HG03354 (cell line): ENCODE results near the gene ZNF557.
"Not testable (repeated sequence)": the region's sequence is repeated elsewhere in the genome, so short reads cannot be mapped to it uniquely, and the experiment has no call there.

Experiments
- ATAC-seq: cut with Tn5 transposase; IDR thresholded peaks from one replicate; pipeline ENCODE4 v1.9.1; 2021; ENCODE audit warnings: mild to moderate bottlenecking; ENCODE audit not compliant: unreplicated experiment, poor library complexity, severe bottlenecking

Gene ZNF557

GRCh38 chr19:7069042-7069903 is at the start of gene ZNF557:
TSS of gene ZNF557 (plus strand) at chr19:7069703. CDS start at chr19:7075075, 5,372 bp downstream.
- ATAC-seq = peak; percentile 93

- ATAC-seq = not testable (repeated sequence)
Observed at GRCh38 chr19:7021331-7021730, 48.2 kb upstream of the ZNF557 start, which contains the start of gene MBD3L2B. TSS of gene MBD3L2B (minus strand) at chr19:7021431. CDS start at chr19:7021397, 34 bp downstream.

GRCh38 chr19:7028790-7029189 is 40.7 kb upstream of the ZNF557 start:
- ATAC-seq = not testable (repeated sequence)

- ATAC-seq = not testable (repeated sequence)
Observed at GRCh38 chr19:7030278-7030677, 39.2 kb upstream of the ZNF557 start, which contains the start of gene MBD3L5. TSS of gene MBD3L5 (plus strand) at chr19:7030578. CDS start at chr19:7030612, 34 bp downstream.

GRCh38 chr19:7040079-7040478 is 29.4 kb upstream of the ZNF557 start, which contains the start of gene MBD3L4:
TSS of gene MBD3L4 (minus strand) at chr19:7040179. CDS start at chr19:7040144, 35 bp downstream.
- ATAC-seq = not testable (repeated sequence)

GRCh38 chr19:7041563-7041962 is 27.9 kb upstream of the ZNF557 start:
- ATAC-seq = not testable (repeated sequence)

GRCh38 chr19:7049021-7049420 is 20.5 kb upstream of the ZNF557 start, which contains the start of gene MBD3L2:
TSS of gene MBD3L2 (plus strand) at chr19:7049321. CDS start at chr19:7049374, 53 bp downstream.
- not testable (repeated sequence) for ATAC-seq

- not testable (repeated sequence) for ATAC-seq
Observed at GRCh38 chr19:7051421-7051820, 18.1 kb upstream of the ZNF557 start.

GRCh38 chr19:7052896-7053295 is 16.6 kb upstream of the ZNF557 start:
- not testable (repeated sequence) for ATAC-seq

GRCh38 chr19:7054635-7055368 is 14.7 kb upstream of the ZNF557 start:
- ATAC-seq = not testable (repeated sequence)

- not testable (repeated sequence) for ATAC-seq
Observed at GRCh38 chr19:7055679-7056078, 13.8 kb upstream of the ZNF557 start.

GRCh38 chr19:7056371-7056770 is 13.1 kb upstream of the ZNF557 start:
- ATAC-seq = not testable (repeated sequence)

- not testable (repeated sequence) for ATAC-seq
Observed at GRCh38 chr19:7058576-7058975, 10.9 kb upstream of the ZNF557 start, which contains the start of gene MBD3L3. TSS of gene MBD3L3 (minus strand) at chr19:7058676. CDS start at chr19:7058605, 71 bp downstream.

- not testable (repeated sequence) for ATAC-seq
Observed at GRCh38 chr19:7059977-7060376, 9.5 kb upstream of the ZNF557 start.

- ATAC-seq = no peak
Observed at GRCh38 chr19:7063339-7063738, 6.2 kb upstream of the ZNF557 start.

GRCh38 chr19:7063764-7064418 is 5.6 kb upstream of the ZNF557 start:
- no peak for ATAC-seq

- ATAC-seq = not testable (repeated sequence)
Observed at GRCh38 chr19:7067122-7067521, 2.4 kb upstream of the ZNF557 start.

GRCh38 chr19:7067716-7068115 is 1.8 kb upstream of the ZNF557 start:
- no peak for ATAC-seq

GRCh38 chr19:7068599-7068998 is 904 bp upstream of the ZNF557 start:
- no peak for ATAC-seq

- ATAC-seq = no peak
Observed at GRCh38 chr19:7069904-7070226, 362 bp downstream of the ZNF557 start.
